Natural killer cell treated with Interleukin-12 subunit alpha and Interleukin-12 subunit beta and Interleukin-15 and Interleukin-18, amount 100 ng/mL, for 72 hours (primary cell): ENCODE measurements around the gene PMEL. TPM values are rescaled to one million over a fixed set of nuclear protein-coding genes. Genes with fewer than 3 reads are reported as not detected.

Source experiments
- ATAC-seq, 2 donors: fragments of 150-1000 bp; cut with Tn5 transposase in 1 of 2; sonication (Bioruptor Pico), chemical (Tn5 transposase) in 1 of 2; 2 replicates each; pipeline ENCODE4 v1.10.0; 2021
- DNase-seq: peaks from one replicate; pipeline ENCODE4 v3.0.0; 2022; ENCODE audit warnings: low spot score
- H3K27ac Mint-ChIP-seq, 2 donors: 1 replicate in 1 of 2; 2 replicates in 1 of 2; pipeline ENCODE4 v1.8.0; 2022; ENCODE audit warnings: mixed read lengths in 2 of 2, mild to moderate bottlenecking in 1 of 2, moderate library complexity in 1 of 2
- H3K27me3 Mint-ChIP-seq, 2 donors: 1 replicate in 1 of 2; 2 replicates in 1 of 2; pipeline ENCODE4 v1.8.0; 2022; ENCODE audit warnings: mixed read lengths in 2 of 2
- H3K36me3 Mint-ChIP-seq: one replicate; pipeline ENCODE4 v1.8.0; 2022; ENCODE audit warnings: mixed read lengths
- H3K4me1 Mint-ChIP-seq, 2 donors: 1 replicate in 1 of 2; 2 replicates in 1 of 2; pipeline ENCODE4 v1.8.0; 2022; ENCODE audit warnings: low read depth in 2 of 2, mixed read lengths in 2 of 2, mild to moderate bottlenecking in 1 of 2
- H3K4me3 Mint-ChIP-seq: one replicate; pipeline ENCODE4 v1.8.0; 2022; ENCODE audit warnings: mixed read lengths
- H3K9me3 Mint-ChIP-seq: 2 replicates; pipeline ENCODE4 v1.8.0; 2022; ENCODE audit warnings: mixed read lengths
- total RNA-seq, 2 donors: library from RNA; stranded (reverse); gene quantifications; one replicate each; pipeline ENCODE4 v1.2.3, GENCODE V29; 2022

PMEL gene
- total RNA-seq, 2 donors from 2014 or later = 0.40 TPM; not detected in 1

DNA sequence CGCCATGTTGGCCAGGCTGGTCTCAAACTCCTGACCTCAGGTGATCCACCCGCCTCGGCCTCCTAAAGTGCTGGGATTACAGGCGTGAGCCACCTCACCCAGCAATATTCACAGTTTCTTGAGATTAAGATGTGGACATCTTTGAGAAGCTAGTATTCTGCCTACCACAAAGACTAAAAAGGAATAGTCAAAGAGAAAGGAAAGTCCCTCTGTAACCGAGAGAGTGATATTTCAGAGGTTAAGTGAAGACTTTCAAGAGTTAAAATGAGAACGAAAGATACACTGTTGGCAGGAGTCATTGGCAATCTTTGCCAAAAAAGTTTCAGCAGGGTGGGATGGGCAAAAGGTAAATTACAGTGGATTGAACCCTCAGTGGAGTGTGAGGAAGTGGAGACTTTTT, 19.3 kb downstream of the PMEL start:
- ATAC-seq (no peak), DNase-seq (no peak)
- Mint-ChIP-seq H3K36me3 (peaks cover 42% of the 10 kb centered on the region), H3K4me3 (no peak overlapping the region), H3K4me1 (no peaks in the 10 kb centered on the region), H3K9me3 (no peaks in the 10 kb centered on the region), H3K27ac (peak overlapping the region; percentile 36 to 48), H3K27me3 (no peaks in the 10 kb centered on the region)

GRCh38 chr12:55942577-55943136, 23.2 kb downstream of the PMEL start:
- peaks cover 16 to 18% of the 10 kb centered on the region in 2 donors for H3K4me1 Mint-ChIP-seq
- H3K27ac Mint-ChIP-seq = peak overlapping the region in 1 of 2 donors; percentile 0
- no peak overlapping the region for H3K4me3 Mint-ChIP-seq

DNA sequence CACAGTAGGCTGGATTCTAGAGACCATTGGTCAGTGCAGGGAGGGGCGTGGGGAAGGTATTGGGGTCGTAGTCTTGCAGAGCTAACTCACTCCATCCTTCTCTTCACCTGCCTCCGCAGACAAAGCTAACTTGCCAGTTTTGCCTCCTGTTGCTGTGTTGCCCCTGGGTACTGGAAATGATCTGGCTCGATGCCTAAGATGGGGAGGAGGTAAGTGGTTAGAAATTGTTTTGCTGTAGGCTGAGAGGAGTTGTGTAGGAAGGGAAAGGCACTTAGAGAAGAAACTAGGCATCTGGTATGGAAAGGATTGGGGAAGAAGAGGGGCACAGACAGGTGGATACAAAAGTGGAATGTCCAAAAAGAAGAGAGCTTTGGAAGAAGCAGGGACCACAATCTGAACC, 23.8 kb downstream of the PMEL start:
- ATAC-seq (no peak), DNase-seq (no peak)
- no peaks in the 10 kb centered on the region for H3K9me3 Mint-ChIP-seq
- H3K4me1 Mint-ChIP-seq = peaks cover 16 to 23% of the 10 kb centered on the region in 2 donors
- peak overlapping the region in 1 of 2 donors; percentile 0 for H3K27ac Mint-ChIP-seq
- H3K36me3 Mint-ChIP-seq = peaks cover 44% of the 10 kb centered on the region
- no peak overlapping the region for H3K4me3 Mint-ChIP-seq
- no peaks in the 10 kb centered on the region for H3K27me3 Mint-ChIP-seq

More at GRCh38 chr12:55942577-55943136, 23.2 kb downstream of the PMEL start:
- no peak for DNase-seq
- Mint-ChIP-seq H3K9me3 (no peaks in the 10 kb centered on the region), H3K27me3 (no peaks in the 10 kb centered on the region), H3K36me3 (peaks cover 38% of the 10 kb centered on the region)
- ATAC-seq = no peak

- Mint-ChIP-seq H3K4me1 (peaks cover 16 to 23% of the 10 kb centered on the region in 2 donors), H3K4me3 (no peak overlapping the region), H3K27ac (peak overlapping the region; percentile 19 to 60), H3K36me3 (peaks cover 37% of the 10 kb centered on the region), H3K27me3 (no peaks in the 10 kb centered on the region), H3K9me3 (no peaks in the 10 kb centered on the region)
- DNase-seq (peak; percentile 85), ATAC-seq (peak; percentile 95)
Observed at GRCh38 chr12:55940065-55940732, 25.6 kb downstream of the PMEL start.

DNA sequence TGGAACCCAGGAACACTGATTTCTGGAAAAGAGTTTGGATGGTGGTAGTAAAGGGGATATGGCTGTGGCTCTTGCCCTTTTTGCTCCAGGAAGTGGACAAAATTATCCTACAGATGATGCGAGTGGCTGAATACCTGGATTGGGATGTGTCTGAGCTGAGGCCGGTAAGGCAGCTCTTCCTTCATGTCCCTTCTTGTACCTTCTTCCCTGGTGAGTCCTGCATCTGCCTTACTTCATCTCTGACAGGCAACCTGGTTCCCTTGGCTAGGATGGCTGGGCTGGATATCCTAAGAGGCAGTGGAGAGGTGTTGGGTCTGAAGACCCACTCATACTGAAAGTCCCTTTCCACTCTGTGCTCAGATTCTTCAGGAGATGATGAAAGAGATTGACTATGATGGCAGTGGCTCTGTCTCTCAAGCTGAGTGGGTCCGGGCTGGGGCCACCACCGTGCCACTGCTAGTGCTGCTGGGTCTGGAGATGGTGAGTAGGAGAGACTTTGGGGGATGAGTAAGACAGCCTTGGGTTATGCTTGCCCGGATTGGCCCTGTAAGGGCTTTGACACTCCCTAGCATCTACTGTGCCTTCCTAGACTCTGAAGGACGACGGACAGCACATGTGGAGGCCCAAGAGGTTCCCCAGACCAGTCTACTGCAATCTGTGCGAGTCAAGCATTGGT, 26.9 kb downstream of the PMEL start:
- Mint-ChIP-seq H3K27me3 (no peaks in the 10 kb centered on the region), H3K4me1 (peaks cover 18 to 29% of the 10 kb centered on the region in 2 donors), H3K27ac (peak overlapping the region in 1 of 2 donors; percentile 49), H3K9me3 (no peaks in the 10 kb centered on the region), H3K36me3 (peaks cover 27% of the 10 kb centered on the region), H3K4me3 (no peak overlapping the region)
- DNase-seq (no peak), ATAC-seq (no peak)

DNA sequence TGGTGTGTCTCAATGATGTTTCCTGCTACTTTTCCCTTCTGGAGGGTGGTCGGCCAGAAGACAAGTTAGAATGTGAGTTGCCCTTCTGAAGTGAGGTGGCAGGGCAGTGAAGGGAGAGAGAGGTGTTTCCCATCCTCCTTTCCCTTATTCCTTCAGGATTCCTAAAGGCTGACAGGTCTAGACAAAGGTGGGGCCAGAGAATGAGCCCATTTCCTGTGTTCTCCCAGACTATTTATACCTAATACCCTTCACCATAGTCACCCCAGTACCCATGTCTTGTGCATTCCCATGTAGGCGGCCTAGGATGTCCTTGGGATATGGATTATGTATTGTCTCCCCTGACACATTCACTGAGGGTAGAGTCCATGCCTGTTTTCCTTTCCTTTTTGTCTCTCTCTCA, 27.9 kb downstream of the PMEL start:
- no peak overlapping the region for H3K4me3 Mint-ChIP-seq
- H3K9me3 Mint-ChIP-seq = no peaks in the 10 kb centered on the region
- DNase-seq (no peak), ATAC-seq (no peak)
- H3K27ac Mint-ChIP-seq = peak overlapping the region in 1 of 2 donors; percentile 49
- H3K36me3 Mint-ChIP-seq = peaks cover 21% of the 10 kb centered on the region
- no peaks in the 10 kb centered on the region for H3K27me3 Mint-ChIP-seq
- H3K4me1 Mint-ChIP-seq = peaks cover 23 to 34% of the 10 kb centered on the region in 2 donors

DNA sequence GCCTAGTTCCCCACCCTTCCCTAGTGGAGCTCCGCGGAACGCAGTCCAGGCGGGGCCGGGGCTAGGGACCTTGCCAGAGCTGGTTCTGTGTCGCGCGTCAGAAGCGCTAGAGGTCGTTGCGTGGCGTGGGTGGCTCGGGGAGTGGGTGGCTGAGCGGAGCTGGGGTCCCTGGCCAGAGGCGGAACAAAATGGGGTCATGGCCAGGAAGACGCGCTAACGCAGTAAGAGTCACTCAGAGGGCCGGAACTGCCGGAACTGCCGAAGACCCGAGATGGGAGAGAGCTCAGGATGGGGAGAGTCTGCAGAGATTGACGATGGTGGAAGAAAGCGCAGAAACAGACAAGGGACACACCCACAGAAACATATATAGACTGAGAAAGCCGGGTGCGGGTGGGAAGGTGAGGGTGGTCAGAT, 30.1 kb downstream of the PMEL start:
- H3K27ac Mint-ChIP-seq = peak overlapping the region in 1 of 2 donors; percentile 28
- no peaks in the 10 kb centered on the region for H3K9me3 Mint-ChIP-seq
- peaks cover 37 to 52% of the 10 kb centered on the region in 2 donors for H3K4me1 Mint-ChIP-seq
- ATAC-seq (no peak), DNase-seq (no peak)
- H3K36me3 Mint-ChIP-seq = peaks cover 16% of the 10 kb centered on the region
- no peak overlapping the region for H3K4me3 Mint-ChIP-seq
- H3K27me3 Mint-ChIP-seq = no peaks in the 10 kb centered on the region

DNA sequence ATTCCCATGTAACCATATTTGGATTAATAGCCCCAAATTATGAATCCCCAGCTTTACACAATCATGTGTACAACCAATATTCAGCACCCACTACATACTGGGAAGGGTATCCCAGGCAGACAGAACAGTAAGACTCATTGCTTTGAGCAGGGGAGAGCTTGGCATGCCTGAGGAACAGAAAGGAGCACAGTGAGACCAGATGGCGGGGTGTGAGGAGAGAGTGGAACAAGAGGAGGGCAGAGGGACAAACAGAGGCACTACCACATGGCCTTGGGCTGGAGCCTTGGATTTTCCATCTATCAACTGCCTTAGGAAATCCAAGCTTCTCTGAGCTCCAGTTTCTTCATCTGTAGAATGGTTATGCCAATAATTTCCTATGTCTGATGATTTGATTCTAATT, 31.1 kb downstream of the PMEL start:
- H3K36me3 Mint-ChIP-seq = peaks cover 16% of the 10 kb centered on the region
- H3K27me3 Mint-ChIP-seq = no peaks in the 10 kb centered on the region
- DNase-seq (no peak), ATAC-seq (no peak)
- peak overlapping the region; percentile 3 for H3K4me3 Mint-ChIP-seq
- no peak overlapping the region for H3K27ac Mint-ChIP-seq
- no peaks in the 10 kb centered on the region for H3K9me3 Mint-ChIP-seq
- peaks cover 37 to 52% of the 10 kb centered on the region in 2 donors for H3K4me1 Mint-ChIP-seq

DNA sequence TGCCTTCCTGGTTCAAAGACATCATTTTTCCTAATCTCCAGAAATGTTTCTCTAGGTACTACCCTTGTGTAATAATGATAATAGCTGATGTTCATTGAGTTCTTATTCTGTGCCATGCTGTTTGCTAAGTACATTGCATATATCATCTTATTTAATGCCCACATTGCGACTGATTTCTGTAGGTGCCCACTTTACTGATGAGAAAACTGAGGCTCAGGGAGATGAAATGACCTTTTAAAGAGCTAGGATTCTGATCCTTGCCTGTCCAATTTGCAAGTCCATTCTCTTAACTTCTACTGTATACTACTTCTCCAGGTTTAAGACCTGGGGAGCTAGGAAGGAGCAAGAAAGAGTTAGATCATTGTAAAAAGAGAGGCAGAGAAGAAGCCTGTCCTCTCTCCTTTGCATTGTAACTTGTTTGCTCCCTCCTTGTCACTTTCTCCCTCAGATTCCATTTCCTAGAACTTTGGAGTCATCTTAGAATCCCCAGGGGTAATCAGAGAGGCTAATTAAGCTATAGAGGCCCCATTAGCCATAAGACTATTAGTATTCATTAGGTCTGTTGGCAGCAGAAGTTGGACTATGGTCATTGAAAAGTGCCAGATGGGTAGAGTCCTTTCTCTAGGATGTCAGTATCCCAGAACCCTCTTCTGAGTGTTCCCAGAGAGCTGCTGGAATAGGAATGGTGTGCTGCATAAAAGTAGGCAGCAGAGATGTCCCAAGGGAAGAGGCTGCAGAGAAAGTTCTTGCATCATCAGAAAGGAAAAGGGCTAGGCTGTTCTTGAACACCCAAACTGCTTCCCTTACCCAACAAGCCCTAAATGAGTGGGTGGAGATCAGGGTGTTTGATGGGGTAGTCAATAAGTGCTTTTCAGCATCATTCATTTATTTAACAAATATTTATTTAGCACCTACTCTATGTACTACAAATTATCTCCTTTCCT, 31.8 kb downstream of the PMEL start:
- DNase-seq (no peak), ATAC-seq (no peak)
- Mint-ChIP-seq H3K4me3 (no peak overlapping the region), H3K9me3 (no peaks in the 10 kb centered on the region), H3K27me3 (no peaks in the 10 kb centered on the region), H3K36me3 (peaks cover 16% of the 10 kb centered on the region), H3K4me1 (peaks cover 41 to 56% of the 10 kb centered on the region in 2 donors), H3K27ac (no peak overlapping the region)

DNA sequence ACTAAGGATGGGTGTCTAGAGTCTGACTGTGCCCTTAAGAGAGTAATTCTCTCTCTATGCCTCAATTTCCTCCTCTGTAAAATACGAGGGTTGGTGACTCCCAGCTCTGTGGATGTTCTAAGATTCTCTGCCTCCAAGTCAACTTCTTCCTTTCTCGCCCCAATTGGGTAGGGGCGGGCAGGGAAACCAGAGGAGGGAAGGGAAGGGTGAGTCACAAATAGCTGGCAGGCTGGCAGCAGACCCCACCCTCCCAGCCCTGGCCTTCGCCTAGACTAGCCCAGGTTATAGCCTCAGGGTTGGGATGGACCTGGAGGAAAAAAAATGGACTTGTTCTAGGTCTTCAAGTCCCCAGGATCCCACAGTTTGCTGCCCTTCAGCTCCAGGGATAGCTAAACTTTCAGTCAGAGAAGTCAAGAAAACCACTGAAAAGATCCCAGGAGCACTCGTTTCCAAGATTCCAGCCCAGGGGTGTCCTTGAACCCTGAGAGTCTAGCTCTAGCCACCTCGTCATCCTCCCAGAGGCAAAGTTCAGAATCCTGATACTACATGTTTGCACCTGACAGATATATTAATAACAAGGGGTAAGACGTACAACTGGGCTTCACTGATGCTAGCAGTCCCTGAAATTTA, 32.6 kb downstream of the PMEL start:
- DNase-seq (no peak), ATAC-seq (no peak)
- Mint-ChIP-seq H3K4me1 (peaks cover 39 to 53% of the 10 kb centered on the region in 2 donors), H3K4me3 (peak overlapping the region; percentile 95), H3K36me3 (peaks cover 16% of the 10 kb centered on the region), H3K9me3 (no peaks in the 10 kb centered on the region), H3K27ac (no peak overlapping the region), H3K27me3 (no peaks in the 10 kb centered on the region)

GRCh38 chr12:55932551-55932910, 33.3 kb downstream of the PMEL start:
- Mint-ChIP-seq H3K9me3 (no peaks in the 10 kb centered on the region), H3K4me1 (peaks cover 44 to 56% of the 10 kb centered on the region in 2 donors)

DNA sequence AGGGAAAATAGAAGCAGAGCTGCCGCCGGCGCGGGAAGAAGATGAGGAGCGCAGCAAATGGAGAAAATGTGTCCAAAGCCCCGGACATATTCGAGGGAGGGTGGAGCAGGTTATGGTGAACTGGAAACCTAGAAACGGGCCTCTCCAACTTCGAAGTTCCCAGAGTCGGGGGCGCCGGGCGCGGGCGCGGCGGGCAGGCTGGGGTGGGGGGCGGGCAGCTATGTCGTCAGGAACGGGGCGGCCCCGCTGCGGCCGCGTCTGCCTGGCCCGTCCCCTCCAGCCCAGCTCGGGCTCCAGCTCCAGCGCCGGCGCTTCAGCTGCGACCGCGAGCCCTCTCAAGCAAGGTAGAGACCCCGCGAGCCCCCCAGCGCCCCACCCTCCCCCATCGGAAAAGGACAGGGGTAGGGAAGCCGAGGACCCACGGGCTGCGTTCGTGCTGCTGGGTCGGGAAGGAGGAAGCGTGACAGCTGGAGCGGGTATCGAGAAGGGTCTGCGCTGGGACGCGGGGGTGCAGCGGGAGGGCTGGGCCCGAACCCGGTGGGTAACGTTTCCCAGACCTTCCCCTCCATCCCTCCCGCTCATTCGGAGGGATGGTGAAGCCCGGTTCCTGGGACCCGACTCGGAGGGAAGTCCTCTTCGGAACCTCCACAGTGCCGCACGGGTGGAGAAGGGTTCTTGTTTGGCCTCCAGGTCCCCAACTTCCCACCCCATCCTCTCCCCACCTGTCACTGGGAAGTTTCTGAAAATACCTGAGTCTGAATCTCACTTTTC, 33.9 kb downstream of the PMEL start:
- ATAC-seq (peak in 1 of 2 donors; percentile 30), DNase-seq (peak; percentile 64)
- Mint-ChIP-seq H3K27ac (peak overlapping the region; percentile 93 to 98), H3K27me3 (no peaks in the 10 kb centered on the region), H3K36me3 (peaks cover 10% of the 10 kb centered on the region), H3K4me1 (peaks cover 48 to 55% of the 10 kb centered on the region in 2 donors), H3K9me3 (no peaks in the 10 kb centered on the region), H3K4me3 (peak overlapping the region; percentile 95)

More at GRCh38 chr12:55932551-55932910, 33.3 kb downstream of the PMEL start:
- ATAC-seq (peak in 1 of 2 donors; percentile 25), DNase-seq (no peak)
- peak overlapping the region; percentile 95 for H3K4me3 Mint-ChIP-seq
- no peaks in the 10 kb centered on the region for H3K27me3 Mint-ChIP-seq
- H3K36me3 Mint-ChIP-seq = peaks cover 15% of the 10 kb centered on the region
- H3K27ac Mint-ChIP-seq = peak overlapping the region; percentile 93 to 98
